Uterus (tissue), 2 donors: ENCODE results near the gene IFT20.

Source experiments
- CTCF ChIP-seq, 4 experiments: fragments of 200-600 bp in 2 of 4; fragments of 450-650 bp in 2 of 4; sonication (generic) in 2 of 4; IDR thresholded peaks; one replicate each; pipeline ENCODE4 v1.5.1; 2016 to 2019; ENCODE audit warnings: antibody characterized with exemption in 4 of 4, mild to moderate bottlenecking in 2 of 4, moderate library complexity in 1 of 4
- POLR2A ChIP-seq, 2 donors: fragments of 450-650 bp; IDR thresholded peaks; one replicate each; pipeline ENCODE4 v1.6.1; 2016; ENCODE audit warnings: antibody characterized with exemption in 2 of 2, mild to moderate bottlenecking in 1 of 2, moderate library complexity in 1 of 2

GRCh38 chr17:28338056-28338768, 2.9 kb upstream of the IFT20 start:
- TF ChIP-seq POLR2A (IDR thresholded peaks at IDR 0.05), result no peak
- TF ChIP-seq CTCF (IDR thresholded peaks at IDR 0.05), result no peak
